Osteocyte (in vitro differentiated cells): ENCODE results near the gene FZD2. TPM values are rescaled to one million over a fixed set of nuclear protein-coding genes. Genes with fewer than 3 reads are reported as not detected.
A peak's percentile ranks its signal among the peaks of the same experiment; 100 is the strongest.

Experiments used
- DNase-seq: peaks from one replicate; pipeline ENCODE4 v3.0.0; 2021; ENCODE audit warnings: mixed read lengths; ENCODE audit not compliant: unreplicated experiment; ENCODE audit errors: extremely low spot score
- H3K27ac Mint-ChIP-seq: one replicate; pipeline ENCODE4 v1.8.0; 2021; ENCODE audit warnings: mild to moderate bottlenecking, mixed read lengths; ENCODE audit not compliant: unreplicated experiment
- H3K27me3 Mint-ChIP-seq: one replicate; pipeline ENCODE4 v1.8.0; 2021; ENCODE audit warnings: mixed read lengths; ENCODE audit not compliant: unreplicated experiment
- H3K36me3 Mint-ChIP-seq: one replicate; pipeline ENCODE4 v1.8.0; 2021; ENCODE audit warnings: mixed read lengths; ENCODE audit not compliant: unreplicated experiment
- H3K4me1 Mint-ChIP-seq: one replicate; pipeline ENCODE4 v1.8.0; 2021; ENCODE audit warnings: mixed read lengths; ENCODE audit not compliant: unreplicated experiment
- H3K4me3 Mint-ChIP-seq: one replicate; pipeline ENCODE4 v1.8.0; 2021; ENCODE audit warnings: mild to moderate bottlenecking, moderate library complexity, mixed read lengths; ENCODE audit not compliant: unreplicated experiment
- H3K9me3 Mint-ChIP-seq: one replicate; pipeline ENCODE4 v1.8.0; 2021; ENCODE audit warnings: mixed read lengths; ENCODE audit not compliant: unreplicated experiment
- total RNA-seq: library from RNA; stranded (reverse); gene quantifications from 2 replicates; pipeline ENCODE4 v1.2.1, GENCODE V29; 2021
- TF ChIP-seq, protein P1 (sequence below): fragments of 200-600 bp; sonication (generic); IDR thresholded peaks from 2 replicates; pipeline ENCODE4 v1.5.0; 2021; ENCODE audit warnings: antibody characterized with exemption, mild to moderate bottlenecking, moderate library complexity

The FZD2 gene
- total RNA-seq, 1 donor from 2014 or later = 203 TPM

DNA sequence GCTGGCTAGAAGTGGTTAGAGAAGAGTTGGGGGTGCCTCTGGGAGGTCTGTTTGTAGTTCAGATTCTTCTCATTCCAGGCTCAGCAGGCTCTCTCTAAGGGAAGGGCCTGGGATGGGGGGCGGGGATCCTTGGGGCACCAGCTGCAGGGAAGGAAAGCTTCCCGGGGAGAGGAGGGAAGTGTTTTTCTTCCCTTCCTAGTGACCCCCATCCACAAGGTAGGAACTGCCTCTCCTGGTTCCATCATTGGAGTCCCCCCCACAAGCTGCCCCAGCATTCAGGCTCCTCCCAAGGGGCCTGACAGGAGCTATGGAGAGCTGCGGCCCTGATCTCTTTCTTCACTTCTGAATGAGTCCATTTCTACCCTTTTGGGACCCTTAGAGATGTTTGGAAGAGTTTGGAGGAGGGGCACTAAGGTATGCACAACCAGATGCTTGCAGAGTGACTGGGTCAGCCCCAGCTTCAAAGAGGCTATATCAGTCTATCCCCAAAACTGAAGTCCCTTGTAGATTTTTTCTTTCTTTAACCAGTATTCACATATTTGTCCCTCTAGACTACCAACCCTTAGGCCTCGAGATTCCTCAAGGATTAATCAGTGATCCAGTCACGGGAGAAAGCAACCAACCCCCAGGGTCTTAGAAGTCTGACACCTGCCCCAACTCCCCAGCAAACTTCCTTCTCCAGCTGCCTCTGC is 13.9 kb upstream of the FZD2 start:
- H3K9me3 Mint-ChIP-seq = no peaks in the 10 kb centered on the region
- TF ChIP-seq, protein P1, sequence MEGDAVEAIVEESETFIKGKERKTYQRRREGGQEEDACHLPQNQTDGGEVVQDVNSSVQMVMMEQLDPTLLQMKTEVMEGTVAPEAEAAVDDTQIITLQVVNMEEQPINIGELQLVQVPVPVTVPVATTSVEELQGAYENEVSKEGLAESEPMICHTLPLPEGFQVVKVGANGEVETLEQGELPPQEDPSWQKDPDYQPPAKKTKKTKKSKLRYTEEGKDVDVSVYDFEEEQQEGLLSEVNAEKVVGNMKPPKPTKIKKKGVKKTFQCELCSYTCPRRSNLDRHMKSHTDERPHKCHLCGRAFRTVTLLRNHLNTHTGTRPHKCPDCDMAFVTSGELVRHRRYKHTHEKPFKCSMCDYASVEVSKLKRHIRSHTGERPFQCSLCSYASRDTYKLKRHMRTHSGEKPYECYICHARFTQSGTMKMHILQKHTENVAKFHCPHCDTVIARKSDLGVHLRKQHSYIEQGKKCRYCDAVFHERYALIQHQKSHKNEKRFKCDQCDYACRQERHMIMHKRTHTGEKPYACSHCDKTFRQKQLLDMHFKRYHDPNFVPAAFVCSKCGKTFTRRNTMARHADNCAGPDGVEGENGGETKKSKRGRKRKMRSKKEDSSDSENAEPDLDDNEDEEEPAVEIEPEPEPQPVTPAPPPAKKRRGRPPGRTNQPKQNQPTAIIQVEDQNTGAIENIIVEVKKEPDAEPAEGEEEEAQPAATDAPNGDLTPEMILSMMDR = no peak
- H3K4me3 Mint-ChIP-seq = peak overlapping the region; percentile 34
- H3K36me3 Mint-ChIP-seq = no peaks in the 10 kb centered on the region
- H3K4me1 Mint-ChIP-seq = peaks cover 87% of the 10 kb centered on the region
- peak overlapping the region; percentile 99 for H3K27ac Mint-ChIP-seq
- DNase-seq = peak; percentile 91
- no peaks in the 10 kb centered on the region for H3K27me3 Mint-ChIP-seq

DNA sequence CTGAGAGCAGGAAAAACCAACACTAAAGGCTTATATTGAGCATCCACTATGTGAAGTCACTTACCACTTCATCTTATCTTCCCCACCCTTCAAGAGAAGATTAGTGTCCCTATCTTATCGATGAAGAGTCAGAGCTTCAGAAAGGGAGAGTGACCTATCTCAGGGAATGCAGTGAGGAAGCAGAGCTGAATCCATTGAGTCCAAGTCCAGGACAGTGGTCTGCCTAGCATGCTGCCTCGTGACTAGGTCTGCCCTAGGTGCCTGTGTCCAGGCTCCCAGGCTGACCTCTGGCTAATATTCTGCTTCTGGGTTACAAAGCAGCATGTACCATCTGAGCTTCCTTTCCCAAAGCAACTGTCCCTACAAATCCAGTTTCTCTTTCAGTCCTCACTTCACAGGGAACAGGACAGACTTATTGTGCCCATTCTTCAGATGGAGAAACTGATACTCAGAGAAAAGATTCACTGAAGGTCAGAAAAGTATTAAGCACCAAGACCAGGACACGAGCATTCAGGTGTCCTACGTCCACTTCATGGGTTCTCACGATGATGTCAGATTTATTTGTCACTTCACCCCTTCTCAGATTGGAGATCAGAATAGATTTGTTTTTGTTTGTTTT is 13.3 kb upstream of the FZD2 start:
- Mint-ChIP-seq H3K36me3 (no peaks in the 10 kb centered on the region), H3K4me3 (peak overlapping the region; percentile 1), H3K4me1 (peaks cover 90% of the 10 kb centered on the region), H3K9me3 (no peaks in the 10 kb centered on the region), H3K27me3 (no peaks in the 10 kb centered on the region), H3K27ac (peak overlapping the region; percentile 99)
- no peak for DNase-seq
- TF ChIP-seq, protein P1 = no peak

GRCh38 chr17:44546671-44547606 is 10.3 kb upstream of the FZD2 start:
- no peaks in the 10 kb centered on the region for H3K9me3 Mint-ChIP-seq
- no peak for DNase-seq
- peak overlapping the region; percentile 99 for H3K27ac Mint-ChIP-seq
- H3K4me3 Mint-ChIP-seq = peak overlapping the region; percentile 23
- TF ChIP-seq, protein P1 = no peak
- no peaks in the 10 kb centered on the region for H3K36me3 Mint-ChIP-seq
- peaks cover 81% of the 10 kb centered on the region for H3K4me1 Mint-ChIP-seq
- H3K27me3 Mint-ChIP-seq = no peaks in the 10 kb centered on the region

DNA sequence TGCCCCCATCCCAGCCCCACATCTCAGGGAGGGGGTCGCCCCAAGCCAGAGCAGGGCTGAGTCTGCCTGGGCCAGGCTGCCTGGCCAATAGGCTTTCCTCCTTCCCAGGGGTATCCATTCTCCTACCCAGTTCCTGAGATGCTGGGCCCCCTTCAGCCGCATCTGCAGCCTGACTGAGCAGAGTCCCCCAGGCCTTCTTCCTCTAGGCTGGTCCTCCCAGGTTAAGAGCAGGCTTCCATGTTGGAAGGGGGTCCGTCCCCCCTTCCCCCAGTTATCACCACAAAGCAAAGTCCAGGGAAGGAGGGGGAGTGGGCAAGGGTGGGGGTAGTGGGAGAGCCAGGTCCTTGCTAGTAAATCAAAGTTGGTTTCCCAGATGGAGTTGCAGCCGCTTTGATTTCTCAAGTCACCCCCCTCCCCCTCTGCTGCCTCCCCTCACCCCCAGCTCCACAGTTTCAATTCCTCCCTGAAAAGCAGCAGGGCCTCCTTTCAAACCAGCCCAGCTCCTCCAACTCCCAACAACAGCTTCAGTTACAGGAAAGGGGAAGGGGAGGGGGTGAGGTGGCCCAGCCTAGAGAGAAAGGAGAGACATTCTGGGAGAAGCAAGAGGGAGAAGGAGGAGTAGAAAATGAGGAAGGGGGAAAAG is 9.5 kb upstream of the FZD2 start:
- TF ChIP-seq, protein P1 = no peak
- H3K27ac Mint-ChIP-seq = peak overlapping the region; percentile 99
- H3K4me3 Mint-ChIP-seq = no peak overlapping the region
- H3K27me3 Mint-ChIP-seq = no peaks in the 10 kb centered on the region
- no peak for DNase-seq
- peaks cover 81% of the 10 kb centered on the region for H3K4me1 Mint-ChIP-seq
- H3K36me3 Mint-ChIP-seq = no peaks in the 10 kb centered on the region
- H3K9me3 Mint-ChIP-seq = no peaks in the 10 kb centered on the region
